Measurements from ENCODE around the gene CMKLR1. TPM values are rescaled to one million over a fixed set of nuclear protein-coding genes. Genes with fewer than 3 reads are reported as not detected.

The CMKLR1 gene
- total RNA-seq, 1 donor from 2014 or later: 0.57 TPM

DNA sequence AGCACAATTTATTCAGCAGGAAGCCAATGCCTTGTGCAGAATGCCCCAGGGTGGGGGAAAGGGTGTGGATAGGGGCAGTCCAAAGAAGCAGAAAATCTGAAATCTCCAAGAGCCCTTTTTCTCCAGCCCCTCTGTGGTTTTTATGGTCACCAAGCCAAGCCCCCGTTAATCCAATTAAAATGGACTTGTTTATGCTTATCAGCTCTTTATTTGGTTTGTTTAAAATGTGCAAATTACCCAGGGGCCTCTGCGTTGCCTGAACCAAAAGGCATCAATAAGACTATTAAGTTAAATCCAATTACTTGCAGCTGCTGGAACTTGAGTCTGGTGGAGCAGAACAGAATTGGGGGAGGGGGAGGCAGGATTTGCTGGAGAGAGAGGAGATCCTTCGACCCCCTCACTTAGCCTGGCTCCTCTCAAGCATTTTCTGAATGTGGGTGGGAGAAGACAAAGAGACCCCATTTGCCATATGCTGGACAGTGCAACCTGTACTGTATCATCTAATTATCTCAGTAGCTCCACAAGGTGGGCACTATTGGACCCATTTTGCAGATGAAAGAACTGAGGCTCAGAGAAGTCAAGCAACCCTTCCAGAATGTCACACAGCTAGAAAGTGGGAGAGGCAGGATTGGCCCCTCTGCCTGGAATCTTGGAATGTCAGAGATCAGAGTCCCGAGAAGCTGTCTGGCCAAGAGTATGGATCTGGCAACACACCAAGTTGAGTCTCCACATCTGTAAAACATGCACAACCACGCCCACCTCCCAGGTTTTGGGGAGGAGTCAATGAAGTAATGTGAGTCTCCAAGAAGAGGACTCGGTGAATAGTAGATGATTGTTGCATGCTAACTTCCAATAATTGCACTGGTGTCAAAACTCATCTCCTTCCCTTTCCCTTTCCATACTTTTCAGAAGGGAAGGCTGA, 66.9 kb downstream of the CMKLR1 start:
- no peaks in the 10 kb centered on the region for H4K20me1 ChIP-seq (ENCODE audit: insufficient read depth, low read length)
- TF ChIP-seq EZH2 (IDR thresholded peaks at IDR 0.05; ENCODE audit: insufficient read depth, low read length) (no peak), CTCF (IDR thresholded peaks at IDR 0.05; ENCODE audit: insufficient read depth, low read depth, low read length) (no peak)
- H3K4me3 Mint-ChIP-seq (ENCODE audit: unreplicated experiment): no peak overlapping the region
- H3K79me2 ChIP-seq (ENCODE audit: insufficient read depth, low read length): no peaks in the 10 kb centered on the region
- FAIRE-seq (no peak), DNase-seq (ENCODE audit: low read depth) (no peak)
- no peak overlapping the region for H2AFZ ChIP-seq (ENCODE audit: low read depth, low read length)
- H3K27me3 Mint-ChIP-seq (ENCODE audit: low read depth, unreplicated experiment): peaks cover 13% of the 10 kb centered on the region
- H3K9me3 Mint-ChIP-seq (ENCODE audit: unreplicated experiment): peaks cover 6% of the 10 kb centered on the region
- H3K9ac ChIP-seq (ENCODE audit: low read length): no peak overlapping the region
- no peak overlapping the region for H3K4me2 ChIP-seq (ENCODE audit: low read length)
- H3K4me3 ChIP-seq (ENCODE audit: insufficient read depth, low read depth, low read length): no peak overlapping the region
- H3K4me1 Mint-ChIP-seq (ENCODE audit: low read depth, unreplicated experiment): no peaks in the 10 kb centered on the region
- peaks cover 3% of the 10 kb centered on the region for H3K27me3 ChIP-seq (ENCODE audit: insufficient read depth, low read length)
- no peaks in the 10 kb centered on the region for H3K36me3 ChIP-seq (ENCODE audit: insufficient read depth, low read length)
- H3K27ac ChIP-seq (ENCODE audit: low read depth, low read length): no peak overlapping the region
- no peak overlapping the region for H3K27ac Mint-ChIP-seq (ENCODE audit: unreplicated experiment)
- H3K4me1 ChIP-seq (ENCODE audit: insufficient read depth, low read length): no peaks in the 10 kb centered on the region
- H3K9me3 ChIP-seq (ENCODE audit: insufficient read depth, low read depth, low read length): no peaks in the 10 kb centered on the region
- H3K36me3 Mint-ChIP-seq (ENCODE audit: low read depth, unreplicated experiment): no peaks in the 10 kb centered on the region

- Mint-ChIP-seq H3K27ac (ENCODE audit: unreplicated experiment) (no peak overlapping the region), H3K4me3 (ENCODE audit: unreplicated experiment) (no peak overlapping the region), H3K4me1 (ENCODE audit: low read depth, unreplicated experiment) (no peaks in the 10 kb centered on the region), H3K9me3 (ENCODE audit: unreplicated experiment) (peaks cover 6% of the 10 kb centered on the region), H3K36me3 (ENCODE audit: low read depth, unreplicated experiment) (no peaks in the 10 kb centered on the region), H3K27me3 (ENCODE audit: low read depth, unreplicated experiment) (peaks cover 14% of the 10 kb centered on the region)
- Histone ChIP-seq H3K4me2 (ENCODE audit: low read length) (no peak overlapping the region), H3K79me2 (ENCODE audit: insufficient read depth, low read length) (no peaks in the 10 kb centered on the region), H3K4me3 (ENCODE audit: insufficient read depth, low read depth, low read length) (no peak overlapping the region), H4K20me1 (ENCODE audit: insufficient read depth, low read length) (no peaks in the 10 kb centered on the region), H3K9ac (ENCODE audit: low read length) (no peak overlapping the region), H2AFZ (ENCODE audit: low read depth, low read length) (no peak overlapping the region), H3K36me3 (ENCODE audit: insufficient read depth, low read length) (no peaks in the 10 kb centered on the region), H3K27me3 (ENCODE audit: insufficient read depth, low read length) (peaks cover 3% of the 10 kb centered on the region), H3K4me1 (ENCODE audit: insufficient read depth, low read length) (no peaks in the 10 kb centered on the region), H3K27ac (ENCODE audit: low read depth, low read length) (no peak overlapping the region), H3K9me3 (ENCODE audit: insufficient read depth, low read depth, low read length) (no peaks in the 10 kb centered on the region)
- FAIRE-seq (no peak), DNase-seq (ENCODE audit: low read depth) (no peak)
- TF ChIP-seq CTCF (IDR thresholded peaks at IDR 0.05; ENCODE audit: insufficient read depth, low read depth, low read length) (no peak), EZH2 (IDR thresholded peaks at IDR 0.05; ENCODE audit: insufficient read depth, low read length) (no peak)
Measured at GRCh38 chr12:108270849-108271143, 68.3 kb downstream of the CMKLR1 start.
